Mesenchymal stem cell (in vitro differentiated cells and primary cell): ENCODE measurements around the gene YAF2.
A peak's percentile ranks its signal among the peaks of the same experiment; 100 is the strongest.

ENCODE experiments used
- DNase-seq: peaks from one replicate; pipeline ENCODE4 v3.0.0-alpha.2; 2013
- H2AFZ ChIP-seq: one replicate; pipeline ENCODE4 v1.6.1; 2013; ENCODE audit warnings: low read depth, mild to moderate bottlenecking, control low read depth, inconsistent platforms, low read length, moderate library complexity
- H2AK5ac ChIP-seq: 2 replicates; pipeline ENCODE4 v1.6.1; 2013; ENCODE audit warnings: low read length, moderate library complexity, mild to moderate bottlenecking, inconsistent platforms; ENCODE audit not compliant: severe bottlenecking
- H2BK120ac ChIP-seq: one replicate; pipeline ENCODE4 v1.6.1; 2013; ENCODE audit warnings: low read depth, mild to moderate bottlenecking, inconsistent platforms, low read length, moderate library complexity
- H2BK12ac ChIP-seq, 2 experiments: one replicate each; pipeline ENCODE4 v1.6.1; 2013; ENCODE audit warnings: inconsistent platforms in 2 of 2, low read length in 2 of 2, mild to moderate bottlenecking in 2 of 2, moderate library complexity in 2 of 2, control low read depth in 1 of 2
- H2BK15ac ChIP-seq: one replicate; pipeline ENCODE4 v1.6.1; 2013; ENCODE audit warnings: mild to moderate bottlenecking, low read depth, inconsistent platforms; ENCODE audit not compliant: poor library complexity, severe bottlenecking
- H2BK5ac ChIP-seq: 2 replicates; pipeline ENCODE4 v1.6.1; 2013; ENCODE audit warnings: low read depth, mild to moderate bottlenecking, low read length, control low read depth, inconsistent platforms; ENCODE audit not compliant: poor library complexity, severe bottlenecking
- H3K14ac ChIP-seq, 2 experiments: one replicate each; pipeline ENCODE4 v1.6.1; 2013; ENCODE audit warnings: inconsistent platforms in 2 of 2, low read length in 2 of 2, control low read depth in 1 of 2, mild to moderate bottlenecking in 1 of 2, moderate library complexity in 1 of 2
- H3K18ac ChIP-seq, 2 experiments: one replicate each; pipeline ENCODE4 v1.6.1; 2013; ENCODE audit warnings: inconsistent platforms in 2 of 2, low read length in 2 of 2, control low read depth in 1 of 2, low read depth in 1 of 2, mild to moderate bottlenecking in 1 of 2
- H3K23ac ChIP-seq, 2 experiments: one replicate each; pipeline ENCODE4 v1.6.1; 2013; ENCODE audit warnings: inconsistent platforms in 2 of 2, low read length in 2 of 2, mild to moderate bottlenecking in 2 of 2, moderate library complexity in 2 of 2, control low read depth in 1 of 2
- H3K27ac ChIP-seq: 2 replicates; pipeline ENCODE4 v1.5.1; 2013; ENCODE audit warnings: mild to moderate bottlenecking, moderate library complexity, low read length, control low read depth, inconsistent platforms; ENCODE audit not compliant: poor library complexity, severe bottlenecking
- H3K27me3 ChIP-seq, 2 experiments: 2 replicates each; pipeline versions ENCODE4 v1.6.1 to v1.7.0; 2013; ENCODE audit warnings: low read length in 2 of 2, mild to moderate bottlenecking in 2 of 2, moderate library complexity in 2 of 2, control low read depth in 1 of 2, inconsistent platforms in 1 of 2; ENCODE audit not compliant: control insufficient read depth in 1 of 2, insufficient read depth in 1 of 2
- H3K36me3 ChIP-seq, 2 experiments: 2 replicates each; pipeline versions ENCODE4 v1.6.1 to v1.7.0; 2013; ENCODE audit warnings: low read length in 2 of 2, control low read depth in 1 of 2, inconsistent platforms in 1 of 2, low read depth in 1 of 2, mild to moderate bottlenecking in 1 of 2; ENCODE audit not compliant: insufficient read depth in 2 of 2, control insufficient read depth in 1 of 2
- H3K4ac ChIP-seq, 2 experiments: one replicate each; pipeline ENCODE4 v1.6.1; 2013; ENCODE audit warnings: inconsistent platforms in 2 of 2, low read length in 2 of 2, mild to moderate bottlenecking in 2 of 2, moderate library complexity in 2 of 2, control low read depth in 1 of 2, low read depth in 1 of 2
- H3K4me1 ChIP-seq: 2 replicates; pipeline ENCODE4 v1.6.1; 2013; ENCODE audit warnings: low read depth, low read length, control low read depth; ENCODE audit not compliant: control insufficient read depth, insufficient read depth
- H3K4me2 ChIP-seq: 2 replicates; pipeline ENCODE4 v1.6.1; 2013; ENCODE audit warnings: low read length, mild to moderate bottlenecking, inconsistent platforms; ENCODE audit not compliant: poor library complexity, severe bottlenecking
- H3K4me3 ChIP-seq, 2 experiments: 2 replicates each; pipeline versions ENCODE4 v1.5.1 to v1.7.0; 2013; ENCODE audit warnings: low read length in 2 of 2, mild to moderate bottlenecking in 2 of 2, control low read depth in 1 of 2, low read depth in 1 of 2; ENCODE audit not compliant: insufficient read depth in 1 of 2
- H3K79me1 ChIP-seq: replicated peaks from 2 replicates; pipeline ENCODE4 v1.6.1; 2013; ENCODE audit warnings: mild to moderate bottlenecking, control low read depth, low read length, inconsistent platforms; ENCODE audit not compliant: poor library complexity, severe bottlenecking
- H3K9ac ChIP-seq: 2 replicates; pipeline ENCODE4 v1.7.0; 2013; ENCODE audit warnings: mild to moderate bottlenecking, low read length, moderate library complexity
- H3K9me3 ChIP-seq: 2 replicates; pipeline ENCODE4 v1.7.0; 2013; ENCODE audit warnings: mild to moderate bottlenecking, low read length; ENCODE audit not compliant: control insufficient read depth
- H4K8ac ChIP-seq: one replicate; pipeline ENCODE4 v1.6.1; 2013; ENCODE audit warnings: inconsistent platforms, mild to moderate bottlenecking, low read length, moderate library complexity
- H4K91ac ChIP-seq: one replicate; pipeline ENCODE4 v1.6.1; 2013; ENCODE audit warnings: mild to moderate bottlenecking, low read length, inconsistent platforms
- WGBS: methylation state at CpG from one replicate; pipeline ENCODE4 v1.1.7; 2013; ENCODE audit warnings: mixed read lengths; 5-methylcytosine and 5-hydroxymethylcytosine counted together

The YAF2 gene

DNA sequence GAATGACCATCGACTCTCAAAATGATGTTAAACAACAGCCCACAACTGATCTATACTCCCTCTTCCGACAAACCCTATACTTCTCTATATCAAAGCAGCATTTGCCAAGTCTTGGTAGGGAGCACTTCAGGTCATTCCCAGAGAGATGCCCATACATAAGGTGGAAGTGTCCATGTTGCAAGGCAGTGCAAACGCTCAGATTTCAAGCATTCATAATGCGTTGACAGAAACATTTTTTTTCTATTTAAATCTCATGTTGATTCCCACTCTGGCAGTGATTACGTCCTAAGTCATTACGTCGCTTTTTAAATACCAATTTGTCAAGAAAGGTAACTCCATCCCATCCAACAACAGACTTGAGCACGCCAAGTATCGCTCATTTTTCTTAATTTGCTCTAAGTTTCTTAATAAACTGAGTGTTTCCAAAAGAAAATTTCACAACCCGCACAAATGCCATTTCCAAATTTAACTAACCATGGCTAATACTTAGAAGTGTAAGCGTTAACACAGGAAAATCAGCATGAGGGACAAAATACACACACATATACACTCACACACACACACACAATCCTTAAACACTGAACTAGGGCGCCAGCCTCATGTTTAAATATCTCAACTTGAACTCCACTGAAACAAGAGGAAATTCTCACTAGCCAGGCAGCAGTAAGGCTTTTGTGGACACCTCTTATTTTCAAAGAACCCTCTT, 94.4 kb downstream of the YAF2 start:
- Histone ChIP-seq H2AK5ac (no peak overlapping the region), H2AFZ (no peak overlapping the region), H3K9ac (peak overlapping the region; percentile 90), H2BK15ac (no peak overlapping the region), H3K14ac (no peak overlapping the region), H3K4me1 (peaks cover 3% of the 10 kb centered on the region), H3K27me3 (no peaks in the 10 kb centered on the region), H3K79me1 (peaks cover 2% of the 10 kb centered on the region), H4K91ac (no peak overlapping the region), H3K4me2 (peak overlapping the region; percentile 83), H2BK12ac (no peak overlapping the region), H4K8ac (no peak overlapping the region), H3K27ac (peak overlapping the region; percentile 16), H2BK5ac (no peak overlapping the region), H2BK120ac (no peak overlapping the region), H3K4ac (no peak overlapping the region), H3K4me3 (peak overlapping the region; percentile 86 to 95), H3K23ac (no peak overlapping the region), H3K18ac (peak overlapping the region in 1 of 2 experiments; percentile 5), H3K9me3 (no peaks in the 10 kb centered on the region), H3K36me3 (no peaks in the 10 kb centered on the region)
- peak; percentile 48 for DNase-seq
- WGBS: 21% methylated on average over 12 of the region's 12 CpGs

- Histone ChIP-seq H3K18ac (no peak overlapping the region), H3K27me3 (no peaks in the 10 kb centered on the region), H2BK120ac (no peak overlapping the region), H4K91ac (no peak overlapping the region), H3K27ac (no peak overlapping the region), H2BK15ac (no peak overlapping the region), H3K36me3 (no peaks in the 10 kb centered on the region), H4K8ac (no peak overlapping the region), H2BK12ac (no peak overlapping the region), H3K9ac (no peak overlapping the region), H3K4me3 (no peak overlapping the region), H2AFZ (no peak overlapping the region), H2AK5ac (no peak overlapping the region), H2BK5ac (no peak overlapping the region), H3K4me2 (no peak overlapping the region), H3K4me1 (peaks cover 3% of the 10 kb centered on the region), H3K23ac (no peak overlapping the region), H3K14ac (no peak overlapping the region), H3K79me1 (peaks cover 3% of the 10 kb centered on the region), H3K4ac (no peak overlapping the region), H3K9me3 (no peaks in the 10 kb centered on the region)
- DNase-seq: no peak
- WGBS: 87% methylated on average over 2 of the region's 3 CpGs
These were observed 96.0 kb downstream of the YAF2 start for GRCh38 chr12:42141981-42142606.

DNA sequence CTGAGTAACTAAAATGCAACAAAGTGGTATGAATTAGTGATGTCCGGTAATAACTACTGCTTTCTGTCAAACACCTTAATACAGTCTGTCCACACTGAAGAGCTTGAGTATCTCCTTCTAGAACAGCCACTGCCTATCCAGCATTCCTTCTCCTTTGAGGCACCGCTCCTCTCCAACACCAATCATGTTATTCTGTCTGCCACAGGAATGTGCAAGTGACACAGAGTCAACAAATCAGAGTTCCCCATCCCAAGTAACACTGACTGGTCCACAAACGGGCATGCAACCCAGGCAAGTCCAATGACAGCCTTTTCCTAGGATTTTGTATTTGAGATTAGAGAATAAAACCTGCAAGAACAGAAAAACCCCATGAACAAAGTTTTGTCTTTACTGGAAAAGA, 97.1 kb downstream of the YAF2 start:
- Histone ChIP-seq H2BK12ac (no peak overlapping the region), H2BK5ac (no peak overlapping the region), H3K23ac (no peak overlapping the region), H3K9ac (no peak overlapping the region), H3K9me3 (no peaks in the 10 kb centered on the region), H3K4ac (no peak overlapping the region), H2BK120ac (no peak overlapping the region), H4K91ac (no peak overlapping the region), H3K4me1 (peaks cover 4% of the 10 kb centered on the region), H3K14ac (no peak overlapping the region), H3K79me1 (peaks cover 6% of the 10 kb centered on the region), H3K27me3 (no peaks in the 10 kb centered on the region), H4K8ac (no peak overlapping the region), H2BK15ac (no peak overlapping the region), H3K4me2 (no peak overlapping the region), H3K27ac (no peak overlapping the region), H2AK5ac (no peak overlapping the region), H3K36me3 (no peaks in the 10 kb centered on the region), H3K18ac (no peak overlapping the region), H3K4me3 (no peak overlapping the region), H2AFZ (no peak overlapping the region)
- DNase-seq: peak; percentile 57
- WGBS: 65% methylated on average over 2 of the region's 3 CpGs

DNA sequence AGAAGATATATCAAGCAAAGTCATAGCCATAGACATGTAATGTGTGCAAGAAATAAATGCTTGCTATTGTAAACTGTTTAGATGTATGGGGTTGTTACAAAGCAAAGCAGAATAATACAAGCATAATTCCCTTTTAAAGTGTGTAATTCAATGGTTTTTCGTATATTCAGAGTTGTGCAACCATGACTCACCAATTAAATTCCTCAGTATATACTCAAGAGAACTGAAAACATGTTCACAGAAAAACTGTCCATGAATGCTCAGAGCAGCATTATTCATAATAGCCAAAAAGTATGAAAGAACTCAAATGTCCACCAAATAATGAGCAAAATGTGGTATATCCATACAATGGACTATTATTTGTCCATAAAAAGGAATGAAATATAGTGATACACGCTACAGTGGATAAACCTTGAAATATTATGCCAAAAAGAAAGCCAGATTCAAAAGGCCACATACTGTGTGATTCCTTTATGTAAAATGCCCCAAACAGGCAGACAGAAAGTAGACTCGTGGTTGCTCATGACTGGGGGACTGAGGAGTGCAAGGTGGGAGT, 102.7 kb downstream of the YAF2 start:
- H2BK12ac ChIP-seq: no peak overlapping the region
- peaks cover 5% of the 10 kb centered on the region for H3K4me1 ChIP-seq
- no peak overlapping the region for H4K91ac ChIP-seq
- no peak overlapping the region for H2BK5ac ChIP-seq
- H3K4me2 ChIP-seq: no peak overlapping the region
- H3K79me1 ChIP-seq: peaks cover 6% of the 10 kb centered on the region
- H3K14ac ChIP-seq: no peak overlapping the region
- H3K4ac ChIP-seq: no peak overlapping the region
- no peak overlapping the region for H2AK5ac ChIP-seq
- H2BK120ac ChIP-seq: no peak overlapping the region
- DNase-seq: peak; percentile 71
- 76% methylated on average over 1 of the region's 3 CpGs for WGBS
- H2BK15ac ChIP-seq: no peak overlapping the region
- H2AFZ ChIP-seq: no peak overlapping the region
- no peak overlapping the region for H3K27ac ChIP-seq
- no peaks in the 10 kb centered on the region for H3K36me3 ChIP-seq
- H3K9ac ChIP-seq: no peak overlapping the region
- H3K4me3 ChIP-seq: no peak overlapping the region
- no peak overlapping the region for H3K18ac ChIP-seq
- no peaks in the 10 kb centered on the region for H3K9me3 ChIP-seq
- H3K23ac ChIP-seq: no peak overlapping the region
- no peak overlapping the region for H4K8ac ChIP-seq
- H3K27me3 ChIP-seq: no peaks in the 10 kb centered on the region
